Measurements from ENCODE around the gene FUZ. TPM values are rescaled to one million over a fixed set of nuclear protein-coding genes. Genes with fewer than 3 reads are reported as not detected.

The FUZ gene
- polyA plus RNA-seq, 1 of the 3 experiments (the other 2 are of a cell fraction), result 29.9 TPM

DNA sequence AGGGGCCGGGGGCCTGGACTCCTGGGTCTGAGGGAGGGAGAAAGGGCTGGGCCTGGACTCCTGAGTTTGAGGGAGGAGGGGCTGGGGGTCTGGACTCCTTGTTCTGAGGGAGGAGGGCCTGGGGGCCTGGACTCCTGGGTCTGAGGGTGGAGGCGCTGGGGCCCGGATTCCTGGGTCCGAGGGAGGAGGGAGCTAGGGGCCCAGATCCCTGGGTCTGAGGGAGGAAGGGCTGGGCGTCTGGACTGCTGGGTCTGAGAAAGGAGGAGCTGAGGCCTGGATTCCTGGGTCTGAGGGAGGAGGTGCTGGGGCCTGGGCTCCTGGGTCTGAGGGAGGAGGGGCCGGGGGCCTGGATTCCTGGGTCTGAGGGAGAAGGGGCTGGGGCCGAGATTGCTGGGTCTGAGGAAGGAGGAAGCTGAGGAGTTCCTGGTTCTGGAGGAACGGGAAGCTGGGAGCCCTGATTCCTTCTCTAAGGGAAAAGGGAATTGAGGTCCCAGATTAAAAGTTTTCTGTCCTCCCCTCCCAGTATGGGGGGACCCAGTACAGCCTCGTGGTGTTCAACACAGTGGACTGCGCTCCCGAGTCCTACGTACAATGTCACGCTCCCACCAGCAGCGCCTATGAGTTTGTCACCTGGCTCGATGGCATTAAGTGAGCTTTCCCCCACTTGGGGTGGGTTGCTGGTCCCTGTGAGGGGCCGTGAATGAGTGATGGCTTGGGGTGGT is 5.7 kb upstream of the FUZ start:
- TF ChIP-seq FOSL2 (IDR thresholded peaks at IDR 0.05; ENCODE audit: borderline replicate concordance, low read depth) (no peak), EP300 (IDR thresholded peaks at IDR 0.05; ENCODE audit: borderline replicate concordance in 1 of 2, low read depth in 1 of 2, low read length in 1 of 2) (no peak), SIN3A (IDR thresholded peaks at IDR 0.05; ENCODE audit: borderline replicate concordance, low read depth, low read length) (no peak), ELF1 (IDR thresholded peaks at IDR 0.05) (no peak), RXRA (IDR thresholded peaks at IDR 0.05; ENCODE audit: borderline replicate concordance, low read depth) (no peak), RCOR1 (IDR thresholded peaks at IDR 0.05; ENCODE audit: low read length) (no peak), NFIC (IDR thresholded peaks at IDR 0.05; ENCODE audit: borderline replicate concordance) (no peak), POLR2AphosphoS5 (IDR thresholded peaks at IDR 0.05; ENCODE audit: low read depth, low read length) (no peak), GABPA (IDR thresholded peaks at IDR 0.05; ENCODE audit: low read depth) (no peak), NRF1 (IDR thresholded peaks at IDR 0.05; ENCODE audit: low read depth, low read length) (no peak), JUND (IDR thresholded peaks at IDR 0.05) (no peak), FOXM1 (IDR thresholded peaks at IDR 0.05; ENCODE audit: low read depth) (no peak), YY1 (IDR thresholded peaks at IDR 0.05; ENCODE audit: low read depth) (no peak), CHD2 (IDR thresholded peaks at IDR 0.05; ENCODE audit: low read length, partially characterized antibody) (no peak), MEF2A (IDR thresholded peaks at IDR 0.05; ENCODE audit: borderline replicate concordance, low read depth) (no peak), MXI1 (IDR thresholded peaks at IDR 0.05; ENCODE audit: low read depth, low read length) (no peak)
- TF ChIP-seq, protein P1, sequence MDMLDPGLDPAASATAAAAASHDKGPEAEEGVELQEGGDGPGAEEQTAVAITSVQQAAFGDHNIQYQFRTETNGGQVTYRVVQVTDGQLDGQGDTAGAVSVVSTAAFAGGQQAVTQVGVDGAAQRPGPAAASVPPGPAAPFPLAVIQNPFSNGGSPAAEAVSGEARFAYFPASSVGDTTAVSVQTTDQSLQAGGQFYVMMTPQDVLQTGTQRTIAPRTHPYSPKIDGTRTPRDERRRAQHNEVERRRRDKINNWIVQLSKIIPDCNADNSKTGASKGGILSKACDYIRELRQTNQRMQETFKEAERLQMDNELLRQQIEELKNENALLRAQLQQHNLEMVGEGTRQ (IDR thresholded peaks at IDR 0.05; ENCODE audit: borderline replicate concordance, low read depth, low read length), result no peak
- TF ChIP-seq, protein P2, sequence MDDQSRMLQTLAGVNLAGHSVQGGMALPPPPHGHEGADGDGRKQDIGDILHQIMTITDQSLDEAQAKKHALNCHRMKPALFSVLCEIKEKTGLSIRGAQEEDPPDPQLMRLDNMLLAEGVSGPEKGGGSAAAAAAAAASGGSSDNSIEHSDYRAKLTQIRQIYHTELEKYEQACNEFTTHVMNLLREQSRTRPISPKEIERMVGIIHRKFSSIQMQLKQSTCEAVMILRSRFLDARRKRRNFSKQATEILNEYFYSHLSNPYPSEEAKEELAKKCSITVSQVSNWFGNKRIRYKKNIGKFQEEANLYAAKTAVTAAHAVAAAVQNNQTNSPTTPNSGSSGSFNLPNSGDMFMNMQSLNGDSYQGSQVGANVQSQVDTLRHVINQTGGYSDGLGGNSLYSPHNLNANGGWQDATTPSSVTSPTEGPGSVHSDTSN (IDR thresholded peaks at IDR 0.05), result no peak
- TF ChIP-seq, protein P3, sequence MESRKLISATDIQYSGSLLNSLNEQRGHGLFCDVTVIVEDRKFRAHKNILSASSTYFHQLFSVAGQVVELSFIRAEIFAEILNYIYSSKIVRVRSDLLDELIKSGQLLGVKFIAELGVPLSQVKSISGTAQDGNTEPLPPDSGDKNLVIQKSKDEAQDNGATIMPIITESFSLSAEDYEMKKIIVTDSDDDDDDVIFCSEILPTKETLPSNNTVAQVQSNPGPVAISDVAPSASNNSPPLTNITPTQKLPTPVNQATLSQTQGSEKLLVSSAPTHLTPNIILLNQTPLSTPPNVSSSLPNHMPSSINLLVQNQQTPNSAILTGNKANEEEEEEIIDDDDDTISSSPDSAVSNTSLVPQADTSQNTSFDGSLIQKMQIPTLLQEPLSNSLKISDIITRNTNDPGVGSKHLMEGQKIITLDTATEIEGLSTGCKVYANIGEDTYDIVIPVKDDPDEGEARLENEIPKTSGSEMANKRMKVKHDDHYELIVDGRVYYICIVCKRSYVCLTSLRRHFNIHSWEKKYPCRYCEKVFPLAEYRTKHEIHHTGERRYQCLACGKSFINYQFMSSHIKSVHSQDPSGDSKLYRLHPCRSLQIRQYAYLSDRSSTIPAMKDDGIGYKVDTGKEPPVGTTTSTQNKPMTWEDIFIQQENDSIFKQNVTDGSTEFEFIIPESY (IDR thresholded peaks at IDR 0.05; ENCODE audit: borderline replicate concordance, low read depth), result no peak
- ChIA-PET CTCF (interaction anchor here (0.6 to 1.2 kb wide), 12 partner anchors 15 to 254 kb away, joined by 3 to 4 read pairs (median 3); partner anchors contain the start of gene PTOV1), POLR2A (interaction anchor here (0.9 kb wide), 1 partner anchor 32 kb away, joined by 3 read pairs; the partner anchor contains the start of gene PTOV1)
- peak overlapping the region; percentile 72 to 90 for H3K4me3 ChIP-seq (ENCODE audit: low read depth in 2 of 2, low read length in 1 of 2)
- H3K9me3 ChIP-seq, result no peaks in the 10 kb centered on the region
- H4K20me1 ChIP-seq (ENCODE audit: insufficient read depth), result no peaks in the 10 kb centered on the region
- H2AFZ ChIP-seq (ENCODE audit: low read depth), result peak overlapping the region; percentile 90; the same call in 1 of the 2 replicates
- H3K27ac ChIP-seq (ENCODE audit: low read depth in 2 of 2, low read length in 1 of 2), result peak overlapping the region; percentile 93 to 98; a peak in 3 of 4 replicates
- DNase-seq, result no peak
- H3K4me1 ChIP-seq (ENCODE audit: control insufficient read depth in 1 of 2, insufficient read depth in 2 of 2, low read depth in 1 of 2, low read length in 1 of 2), result peaks cover 0 to 18% of the 10 kb centered on the region in 2 experiments; a peak in 3 of 4 replicates
- 57% methylated on average over 11 of the region's 16 CpGs for WGBS (ENCODE audit: low lambda C conversion rate)
- peak overlapping the region; percentile 97 for H3K4me2 ChIP-seq
- peaks cover 57% of the 10 kb centered on the region for H3K79me2 ChIP-seq (ENCODE audit: insufficient read depth)
- no peaks in the 10 kb centered on the region for H3K9me2 ChIP-seq
- H3K27me3 ChIP-seq (ENCODE audit: insufficient read depth), result no peaks in the 10 kb centered on the region
- peaks cover 0 to 11% of the 10 kb centered on the region in 2 experiments for H3K36me3 ChIP-seq (replicated peaks in 1 of 2; ENCODE audit: control insufficient read depth in 1 of 2, insufficient read depth in 2 of 2, low read length in 1 of 2)
- H3F3A ChIP-seq (replicated peaks; ENCODE audit: insufficient read depth), result peaks cover 20% of the 10 kb centered on the region
- H3K9ac ChIP-seq, result peak overlapping the region; percentile 98

Data from SK-N-SH (cell line).